GM12878 (cell line): ENCODE measurements around the gene CASP8AP2. TPM values are rescaled to one million over a fixed set of nuclear protein-coding genes. Genes with fewer than 3 reads are reported as not detected.

ENCODE experiments used
- ATAC-seq: fragments of 200-7000 bp; cut with Tn5 transposase; 3 replicates; pipeline ENCODE4 v1.9.1; 2020; ENCODE audit warnings: mild to moderate bottlenecking, moderate library complexity
- BruUV-seq: library from RNA; stranded (reverse); fragments of 400-500 nt; replicated peaks from 2 replicates; lab custom pipeline; 2021; lab: Mats Ljungman, UMichigan
- CTCF ChIA-PET: fragments of 300-600 bp; sonication (Branson Sonifier 250); formaldehyde crosslinking; extraction: SDS; loops from one replicate; lab custom pipeline; 2021; ENCODE audit warnings: inconsistent platforms; lab: Yijun Ruan, JAX
- POLR2A ChIA-PET: fragments of 350-600 bp; formaldehyde crosslinking; extraction: SDS; loops from one replicate; lab custom pipeline; 2021; ENCODE audit warnings: inconsistent platforms; lab: Charles Lee
- RAD21 ChIA-PET: fragments of 300-600 bp; sonication (Branson Sonifier 250); formaldehyde crosslinking; loops from one replicate; lab custom pipeline; 2023; ENCODE audit warnings: antibody characterized with exemption; ENCODE audit not compliant: unreplicated experiment; lab: Charles Lee
- SMC1A ChIA-PET: fragments of 300-600 bp; sonication (Branson Sonifier 250); formaldehyde crosslinking; loops from one replicate; lab custom pipeline; 2023; ENCODE audit not compliant: unreplicated experiment, uncharacterized antibody; lab: Charles Lee
- DNase-seq: peaks from one replicate; pipeline ENCODE4 v3.0.0-alpha.2; 2011; ENCODE audit warnings: low read depth, low spot score
- FAIRE-seq: peaks from 3 replicates; lab custom pipeline; 2011; peaks lifted over from hg19 to GRCh38; lab: Jason Lieb, UNC
- H2AFZ ChIP-seq: 2 replicates; pipeline ENCODE4 v1.6.0; 2011; ENCODE audit warnings: low read depth, low read length, control low read depth; ENCODE audit not compliant: control insufficient read depth
- H3K27ac ChIP-seq: 2 replicates; pipeline ENCODE4 v1.5.1; 2011; ENCODE audit warnings: control low read depth; ENCODE audit not compliant: control insufficient read depth, insufficient read depth
- H3K27me3 ChIP-seq, 2 experiments: replicated peaks in 1 of 2; 2 replicates each; pipeline versions ENCODE4 v1.6.0 to v1.6.1; 2011; ENCODE audit warnings: low read length in 1 of 2; ENCODE audit not compliant: control insufficient read depth in 2 of 2, insufficient read depth in 2 of 2
- H3K36me3 ChIP-seq, 2 experiments: 2 replicates each; pipeline ENCODE4 v1.5.1; 2011; ENCODE audit warnings: low read length in 1 of 2; ENCODE audit not compliant: control insufficient read depth in 2 of 2, insufficient read depth in 2 of 2
- H3K4me1 ChIP-seq: 2 replicates; pipeline ENCODE4 v1.6.1; 2011; ENCODE audit warnings: mild to moderate bottlenecking, low read length, moderate library complexity, mixed read lengths; ENCODE audit not compliant: control insufficient read depth, insufficient read depth
- H3K4me2 ChIP-seq: 2 replicates; pipeline ENCODE4 v1.6.0; 2011; ENCODE audit warnings: control low read depth; ENCODE audit not compliant: control insufficient read depth, insufficient read depth
- H3K4me3 ChIP-seq: fragments of 200-600 bp; sonication (generic); 2 replicates; pipeline ENCODE4 v1.5.1; 2016
- H3K79me2 ChIP-seq: 2 replicates; pipeline ENCODE4 v1.6.0; 2011; ENCODE audit warnings: low read length; ENCODE audit not compliant: control insufficient read depth, insufficient read depth
- H3K9ac ChIP-seq: 2 replicates; pipeline ENCODE4 v1.8.0; 2011; ENCODE audit warnings: low read length, control low read depth, mixed read lengths; ENCODE audit not compliant: control insufficient read depth, insufficient read depth
- H3K9me3 ChIP-seq: replicated peaks from 3 replicates; pipeline ENCODE4 v1.5.1; 2011; ENCODE audit warnings: mild to moderate bottlenecking, low read length; ENCODE audit not compliant: control insufficient read depth, insufficient read depth
- H4K20me1 ChIP-seq: 2 replicates; pipeline ENCODE4 v1.6.0; 2011; ENCODE audit not compliant: control insufficient read depth, insufficient read depth
- CHD1 ChIP-seq: IDR thresholded peaks from 2 replicates; pipeline ENCODE4 v1.6.1; 2012; ENCODE audit warnings: low read depth, low read length, improper control_type of control experiment
- JUND ChIP-seq: IDR thresholded peaks from 2 replicates; pipeline ENCODE4 v1.6.1; 2012; ENCODE audit warnings: low read depth, mild to moderate bottlenecking, low read length, improper control_type of control experiment, moderate library complexity
- MTA2 ChIP-seq: fragments of 450-650 bp; IDR thresholded peaks from 2 replicates; pipeline ENCODE4 v1.6.1; 2016; ENCODE audit warnings: low read depth, mild to moderate bottlenecking, moderate library complexity
- PAX5 ChIP-seq: IDR thresholded peaks from 2 replicates; pipeline ENCODE4 v1.6.1; 2011; ENCODE audit warnings: low read depth, low read length, borderline replicate concordance
- PML ChIP-seq: IDR thresholded peaks from 2 replicates; pipeline ENCODE4 v1.6.1; 2012; ENCODE audit warnings: low read length, inconsistent platforms
- POU2F2 ChIP-seq: IDR thresholded peaks from 3 replicates; pipeline ENCODE4 v1.6.1; 2011; ENCODE audit warnings: low read depth, mild to moderate bottlenecking, low read length, borderline replicate concordance
- RAD21 ChIP-seq: IDR thresholded peaks from 2 replicates; pipeline ENCODE4 v1.6.1; 2011; ENCODE audit warnings: mild to moderate bottlenecking, low read depth, low read length, moderate library complexity; ENCODE audit not compliant: insufficient read depth
- SREBF2 ChIP-seq: IDR thresholded peaks from 2 replicates; pipeline ENCODE4 v1.6.1; 2012; ENCODE audit warnings: mild to moderate bottlenecking, low read length
- SUPT20H ChIP-seq: IDR thresholded peaks from 2 replicates; pipeline ENCODE4 v1.6.1; 2011; ENCODE audit warnings: low read depth, mild to moderate bottlenecking, low read length, moderate library complexity, borderline replicate concordance; ENCODE audit not compliant: control insufficient read depth
- TAF1 ChIP-seq: IDR thresholded peaks from 2 replicates; pipeline ENCODE4 v1.6.1; 2011; ENCODE audit warnings: mild to moderate bottlenecking, low read depth, low read length, borderline replicate concordance
- ZNF384 ChIP-seq: IDR thresholded peaks from 2 replicates; pipeline ENCODE4 v1.6.1; 2012; ENCODE audit warnings: low read depth, mild to moderate bottlenecking, low read length, improper control_type of control experiment, borderline replicate concordance
- ZZZ3 ChIP-seq: IDR thresholded peaks from 2 replicates; pipeline ENCODE4 v1.6.1; 2011; ENCODE audit warnings: low read depth; ENCODE audit not compliant: control insufficient read depth, insufficient read length
- WGBS: methylation state at CpG from one replicate; pipeline ENCODE4 v1.1.6; 2016; ENCODE audit warnings: low lambda C conversion rate; ENCODE audit not compliant: insufficient replicate concordance, insufficient coverage; ENCODE audit errors: missing lambda C conversion rate; 5-methylcytosine and 5-hydroxymethylcytosine counted together
- in situ Hi-C: fragments of 300-500 bp; cut with MboI; formaldehyde crosslinking; loops from 9 replicates; pipeline ENCODE4 v1.14.3; 2018; ENCODE audit warnings: mixed read lengths
- intact Hi-C: fragments of 100-400 bp; cut with micrococcal nuclease; formaldehyde crosslinking; loops from one replicate; pipeline ENCODE4 v1.14.2; 2022; ENCODE audit not compliant: unreplicated experiment
- polyA plus RNA-seq, 11 experiments: library from polyadenylated mRNA; depleted of rRNA in 4 of 11; unstranded in 6 of 11; stranded (reverse) in 5 of 11; fragments of >200 nt; fragmentation: Nextera tagmentation in 4 of 11; fragmentation: Illumina TruSeq in 1 of 11; extraction: Ambion mirVana in 4 of 11; extraction: Trizol in 1 of 11; gene quantifications; 1 replicate in 1 of 11; 2 replicates in 10 of 11; pipeline versions ENCODE4 v1.2.1 to v1.2.3, GENCODE V29; 2011 to 2016; ENCODE audit warnings: inconsistent platforms in 2 of 11, missing spikeins in 2 of 11, low read depth in 1 of 11
- total RNA-seq, 4 experiments: library from RNA; depleted of rRNA in 3 of 4; stranded (reverse); fragments of >200 nt in 3 of 4; fragmentation: Illumina TruSeq in 1 of 4; extraction: Trizol in 1 of 4; gene quantifications; 2 replicates each; pipeline versions ENCODE4 v1.2.1 to v1.2.3, GENCODE V29; 2013 to 2021
- TF ChIP-seq, protein P1 (sequence below): fragments of 450-650 bp; IDR thresholded peaks from 2 replicates; pipeline ENCODE4 v1.6.1; 2017; ENCODE audit warnings: mild to moderate bottlenecking

Gene CASP8AP2
- total and polyA plus RNA-seq, 10 of the 15 experiments (the other 5 are each of a cell fraction or from before 2014, with no cell fraction given), result 11.1 to 28.7 (median 17.1) TPM

DNA sequence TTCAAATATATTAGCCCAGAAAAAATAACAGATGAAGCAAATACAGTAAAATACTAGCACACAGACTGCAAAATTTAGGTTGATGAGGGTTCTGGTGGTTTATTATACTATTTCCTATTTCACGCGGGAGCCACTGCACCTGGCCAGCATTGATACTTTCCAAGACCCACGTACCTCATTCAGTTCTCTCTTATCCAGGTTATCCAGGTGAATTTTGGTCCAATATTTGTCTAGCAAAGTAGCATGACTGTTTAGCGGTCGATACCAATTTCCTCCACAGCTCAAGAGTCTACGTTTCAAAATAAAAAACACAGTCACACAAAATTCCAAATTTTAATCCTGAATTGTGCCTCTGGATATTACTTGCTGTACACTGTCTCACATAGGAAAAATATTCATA is 44.8 kb upstream of the CASP8AP2 start:
- ATAC-seq, result no peak
- no peaks in the 10 kb centered on the region for H3K27me3 ChIP-seq
- SMC1A ChIA-PET, result no interaction called here
- H3K9me3 ChIP-seq, result no peaks in the 10 kb centered on the region; the same call in 2 of the 3 replicates
- WGBS, result 96% methylated on average over 6 of the region's 6 CpGs
- TF ChIP-seq ZNF384 (no peak), ZZZ3 (no peak), POU2F2 (no peak), RAD21 (no peak), TAF1 (no peak), CHD1 (no peak), MTA2 (no peak), SREBF2 (no peak), JUND (no peak), SUPT20H (no peak), PAX5 (no peak), PML (no peak)
- TF ChIP-seq, protein P1, sequence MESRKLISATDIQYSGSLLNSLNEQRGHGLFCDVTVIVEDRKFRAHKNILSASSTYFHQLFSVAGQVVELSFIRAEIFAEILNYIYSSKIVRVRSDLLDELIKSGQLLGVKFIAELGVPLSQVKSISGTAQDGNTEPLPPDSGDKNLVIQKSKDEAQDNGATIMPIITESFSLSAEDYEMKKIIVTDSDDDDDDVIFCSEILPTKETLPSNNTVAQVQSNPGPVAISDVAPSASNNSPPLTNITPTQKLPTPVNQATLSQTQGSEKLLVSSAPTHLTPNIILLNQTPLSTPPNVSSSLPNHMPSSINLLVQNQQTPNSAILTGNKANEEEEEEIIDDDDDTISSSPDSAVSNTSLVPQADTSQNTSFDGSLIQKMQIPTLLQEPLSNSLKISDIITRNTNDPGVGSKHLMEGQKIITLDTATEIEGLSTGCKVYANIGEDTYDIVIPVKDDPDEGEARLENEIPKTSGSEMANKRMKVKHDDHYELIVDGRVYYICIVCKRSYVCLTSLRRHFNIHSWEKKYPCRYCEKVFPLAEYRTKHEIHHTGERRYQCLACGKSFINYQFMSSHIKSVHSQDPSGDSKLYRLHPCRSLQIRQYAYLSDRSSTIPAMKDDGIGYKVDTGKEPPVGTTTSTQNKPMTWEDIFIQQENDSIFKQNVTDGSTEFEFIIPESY, result no peak
- TF ChIP-seq, all 136 proteins: peak for 0
- no peak for FAIRE-seq
- Histone ChIP-seq H4K20me1 (no peaks in the 10 kb centered on the region), H3K4me3 (no peak overlapping the region), H3K4me1 (no peaks in the 10 kb centered on the region), H3K9ac (no peak overlapping the region), H3K36me3 (peaks cover 6 to 24% of the 10 kb centered on the region in 2 experiments), H3K4me2 (no peak overlapping the region), H3K27ac (no peak overlapping the region), H2AFZ (no peak overlapping the region), H3K79me2 (no peaks in the 10 kb centered on the region)
- POLR2A ChIA-PET, result no interaction called here
- RAD21 ChIA-PET, result no interaction called here
- CTCF ChIA-PET, result no interaction called here
- no TSS peak for BruUV-seq
- intact Hi-C loops, result no loop called here
- in situ Hi-C loops, result no loop called here
- no peak for DNase-seq
